ENCODE data around the gene GRAMD1A. TPM values are rescaled to one million over a fixed set of nuclear protein-coding genes. Genes with fewer than 3 reads are reported as not detected.

GRAMD1A gene
- polyA plus RNA-seq, 1 of the 3 experiments (the other 2 are of a cell fraction) = 81.9 TPM

GRCh38 chr19:35045667-35046300 lies 45.7 kb downstream of the GRAMD1A start:
- Histone ChIP-seq H4K20me1 (ENCODE audit: insufficient read depth) (no peaks in the 10 kb centered on the region), H3K4me3 (ENCODE audit: low read depth in 2 of 2, low read length in 1 of 2) (no peak overlapping the region), H3K27me3 (ENCODE audit: insufficient read depth) (no peaks in the 10 kb centered on the region), H3K36me3 (replicated peaks in 1 of 2; ENCODE audit: control insufficient read depth in 1 of 2, insufficient read depth in 2 of 2, low read length in 1 of 2) (no peaks in the 10 kb centered on the region), H3K79me2 (ENCODE audit: insufficient read depth) (no peaks in the 10 kb centered on the region), H2AFZ (ENCODE audit: low read depth) (no peak overlapping the region), H3K9me3 (no peaks in the 10 kb centered on the region), H3F3A (replicated peaks; ENCODE audit: insufficient read depth) (no peaks in the 10 kb centered on the region), H3K4me1 (ENCODE audit: control insufficient read depth in 1 of 2, insufficient read depth in 2 of 2, low read depth in 1 of 2, low read length in 1 of 2) (peaks cover 0 to 8% of the 10 kb centered on the region in 2 experiments; a peak in 1 of 4 replicates), H3K27ac (ENCODE audit: low read depth in 2 of 2, low read length in 1 of 2) (no peak overlapping the region), H3K4me2 (no peak overlapping the region), H3K9ac (no peak overlapping the region), H3K9me2 (no peaks in the 10 kb centered on the region)
- DNase-seq = peak; percentile 51
- ChIA-PET POLR2A (no interaction called here), CTCF (interaction anchor here (0.7 to 5.2 kb wide), 16 partner anchors 8 to 96 kb away, joined by 3 to 86 read pairs (median 6); partner anchors contain the start of genes LGI4 and SCN1B)
- WGBS (ENCODE audit: low lambda C conversion rate) = 98% methylated on average over 5 of the region's 10 CpGs
- no peak for TF ChIP-seq EZH2phosphoT487 (IDR thresholded peaks at IDR 0.05; ENCODE audit: borderline replicate concordance, low read depth)
- peak; percentile 22; the same call in 1 of the 2 replicates for TF ChIP-seq CTCF (IDR thresholded peaks at IDR 0.05)

- POLR2A ChIA-PET = no interaction called here
These were observed 46.3 kb downstream of the GRAMD1A start for GRCh38 chr19:35046461-35046860.

More at GRCh38 chr19:35046461-35046860, 46.3 kb downstream of the GRAMD1A start:
- Histone ChIP-seq H3K9me2 (no peaks in the 10 kb centered on the region), H4K20me1 (ENCODE audit: insufficient read depth) (no peaks in the 10 kb centered on the region), H3K27ac (ENCODE audit: low read depth in 2 of 2, low read length in 1 of 2) (no peak overlapping the region), H3K27me3 (ENCODE audit: insufficient read depth) (no peaks in the 10 kb centered on the region), H3K36me3 (replicated peaks in 1 of 2; ENCODE audit: control insufficient read depth in 1 of 2, insufficient read depth in 2 of 2, low read length in 1 of 2) (no peaks in the 10 kb centered on the region), H3K79me2 (ENCODE audit: insufficient read depth) (no peaks in the 10 kb centered on the region), H3K4me3 (ENCODE audit: low read depth in 2 of 2, low read length in 1 of 2) (no peak overlapping the region), H2AFZ (ENCODE audit: low read depth) (no peak overlapping the region), H3K9me3 (no peaks in the 10 kb centered on the region), H3K4me2 (no peak overlapping the region), H3K4me1 (ENCODE audit: control insufficient read depth in 1 of 2, insufficient read depth in 2 of 2, low read depth in 1 of 2, low read length in 1 of 2) (peaks cover 0 to 8% of the 10 kb centered on the region in 2 experiments; a peak in 1 of 4 replicates), H3F3A (replicated peaks; ENCODE audit: insufficient read depth) (no peaks in the 10 kb centered on the region), H3K9ac (no peak overlapping the region)
- 89% methylated on average over 3 of the region's 5 CpGs for WGBS (ENCODE audit: low lambda C conversion rate)
- CTCF ChIA-PET = interaction anchor here (0.7 to 5.2 kb wide), 12 partner anchors 8 to 95 kb away, joined by 3 to 49 read pairs (median 6); partner anchors contain the start of gene SCN1B
- no peak for DNase-seq
- TF ChIP-seq EZH2phosphoT487 (IDR thresholded peaks at IDR 0.05; ENCODE audit: borderline replicate concordance, low read depth) (no peak), RCOR1 (IDR thresholded peaks at IDR 0.05; ENCODE audit: low read length) (no peak), MEF2A (IDR thresholded peaks at IDR 0.05; ENCODE audit: borderline replicate concordance, low read depth) (no peak), ZBTB33 (IDR thresholded peaks at IDR 0.05; ENCODE audit: borderline replicate concordance, low read depth) (no peak), TEAD4 (IDR thresholded peaks at IDR 0.05; ENCODE audit: borderline replicate concordance, insufficient read depth) (no peak), REST (IDR thresholded peaks at IDR 0.05; ENCODE audit: low read depth, low read length) (no peak), GATA2 (CRISPR knock-in tag; IDR thresholded peaks at IDR 0.05) (no peak), RAD21 (IDR thresholded peaks at IDR 0.05; ENCODE audit: low read length) (no peak), TAF1 (IDR thresholded peaks at IDR 0.05; ENCODE audit: borderline replicate concordance, low read depth, low read length) (no peak)

Data from SK-N-SH (cell line).